WI38 (cell line): Measurements from ENCODE around the gene REST.

Source experiments
- H3K4me3 ChIP-seq: 2 replicates; pipeline ENCODE4 v1.5.1; 2011; ENCODE audit warnings: low read depth, mild to moderate bottlenecking, control low read depth, low read length
- CTCF ChIP-seq: IDR thresholded peaks from 2 replicates; pipeline ENCODE4 v1.5.1; 2012; ENCODE audit warnings: low read depth, mild to moderate bottlenecking, control low read depth, low read length

Gene REST

GRCh38 chr4:56902703-56903102, 5.0 kb upstream of the REST start:
- no peak for TF ChIP-seq CTCF

GRCh38 chr4:56905796-56906195, 1.9 kb upstream of the REST start:
- no peak overlapping the region for H3K4me3 ChIP-seq
- TF ChIP-seq CTCF: no peak

More at GRCh38 chr4:56902703-56903102, 5.0 kb upstream of the REST start:
- H3K4me3 ChIP-seq: no peak overlapping the region

GRCh38 chr4:56906489-56907393, 959 bp upstream of the REST start:
- H3K4me3 ChIP-seq: peak overlapping the region; percentile 88
- no peak for TF ChIP-seq CTCF

GRCh38 chr4:56908206-56909085, 746 bp downstream of the REST start:
- H3K4me3 ChIP-seq: peak overlapping the region; percentile 88
- TF ChIP-seq CTCF: no peak

- TF ChIP-seq CTCF: no peak
- H3K4me3 ChIP-seq: peak overlapping the region; percentile 88
Observed at GRCh38 chr4:56909086-56909894, 1.6 kb downstream of the REST start.

GRCh38 chr4:56910172-56910967, 2.7 kb downstream of the REST start:
- peak overlapping the region; percentile 88 for H3K4me3 ChIP-seq
- TF ChIP-seq CTCF: no peak
